SJCRH30 (cell line): ENCODE data around the gene VWA5B1. TPM values are rescaled to one million over a fixed set of nuclear protein-coding genes. Genes with fewer than 3 reads are reported as not detected.

Experiments used
- DNase-seq, 2 experiments: peaks; one replicate each; pipeline ENCODE4 v3.0.0-alpha.2; 2015 to 2020
- H3K27ac ChIP-seq: fragments of 250-450 bp; sonication (Bioruptor Pico); 2 replicates; pipeline ENCODE4 v1.5.1; 2020; ENCODE audit warnings: mild to moderate bottlenecking, moderate library complexity
- H3K27me3 ChIP-seq: fragments of 250-450 bp; sonication (Bioruptor Pico); 2 replicates; pipeline ENCODE4 v1.5.1; 2020; ENCODE audit warnings: mild to moderate bottlenecking, moderate library complexity
- H3K36me3 ChIP-seq: fragments of 250-450 bp; sonication (Bioruptor Pico); 2 replicates; pipeline ENCODE4 v1.5.1; 2020; ENCODE audit warnings: mild to moderate bottlenecking, moderate library complexity
- H3K4me1 ChIP-seq: fragments of 250-450 bp; sonication (Bioruptor Pico); 2 replicates; pipeline ENCODE4 v1.5.1; 2020; ENCODE audit warnings: mild to moderate bottlenecking, moderate library complexity
- H3K4me3 ChIP-seq: fragments of 250-450 bp; sonication (Bioruptor Pico); 2 replicates; pipeline ENCODE4 v1.5.1; 2020; ENCODE audit warnings: mild to moderate bottlenecking, moderate library complexity
- H3K9me3 ChIP-seq: fragments of 250-450 bp; sonication (Bioruptor Pico); replicated peaks from 2 replicates; pipeline ENCODE4 v1.5.1; 2020; ENCODE audit warnings: mild to moderate bottlenecking, moderate library complexity
- total RNA-seq: library from RNA; depleted of rRNA; stranded (reverse); fragments of >200 nt; shearing (Covaris generic); gene quantifications from 2 replicates; pipeline ENCODE4 v1.2.3, GENCODE V29; 2014

Gene VWA5B1
- total RNA-seq, 1 experiment from 2014 or later: not detected

DNA sequence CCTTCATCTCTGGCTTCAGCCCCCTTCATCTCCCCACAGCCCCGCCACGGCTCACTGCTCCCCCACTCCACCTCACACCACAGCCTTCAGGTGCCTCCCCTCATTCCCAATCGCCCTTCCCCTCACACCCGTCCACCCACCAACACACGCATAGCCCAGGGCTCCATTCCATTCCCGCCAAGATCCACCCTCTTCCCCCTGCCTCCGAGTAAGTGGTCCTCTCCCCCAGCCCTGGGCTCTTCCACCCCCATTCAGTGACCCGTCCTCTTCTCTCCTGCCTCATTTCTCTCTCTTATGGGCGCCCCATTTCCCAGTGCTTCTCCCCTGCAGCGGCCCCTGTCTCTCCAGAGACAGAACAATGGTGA is 53.2 kb downstream of the VWA5B1 start:
- H3K4me1 ChIP-seq: no peaks in the 10 kb centered on the region
- H3K36me3 ChIP-seq: no peaks in the 10 kb centered on the region
- no peak overlapping the region for H3K4me3 ChIP-seq
- DNase-seq: no peak
- no peaks in the 10 kb centered on the region; the same call in 1 of the 2 replicates for H3K9me3 ChIP-seq
- no peak overlapping the region for H3K27ac ChIP-seq
- H3K27me3 ChIP-seq: no peaks in the 10 kb centered on the region; the same call in 1 of the 2 replicates

DNA sequence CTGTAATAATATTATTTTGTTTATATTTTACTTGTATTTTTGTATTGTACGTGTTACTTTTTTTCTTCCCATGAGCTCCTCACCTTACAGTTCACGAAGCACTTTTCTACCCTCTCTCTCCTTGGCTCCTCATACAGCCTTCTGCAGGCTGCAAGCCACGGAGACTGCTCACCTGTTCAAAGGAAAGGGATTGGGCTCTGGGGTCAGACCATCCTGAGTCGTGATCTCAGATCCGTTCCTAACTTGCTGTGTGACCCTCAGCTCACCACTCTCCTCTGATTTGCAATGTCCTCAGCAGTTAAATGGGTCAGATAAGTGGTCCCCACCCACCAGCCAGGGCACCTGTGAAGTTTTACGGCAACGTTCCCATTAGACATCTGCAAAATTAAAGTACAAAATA is 54.1 kb downstream of the VWA5B1 start:
- H3K9me3 ChIP-seq: no peaks in the 10 kb centered on the region; the same call in 1 of the 2 replicates
- H3K27ac ChIP-seq: no peak overlapping the region
- H3K27me3 ChIP-seq: no peaks in the 10 kb centered on the region; the same call in 1 of the 2 replicates
- DNase-seq: no peak
- no peaks in the 10 kb centered on the region for H3K36me3 ChIP-seq
- H3K4me3 ChIP-seq: no peak overlapping the region
- no peaks in the 10 kb centered on the region for H3K4me1 ChIP-seq

DNA sequence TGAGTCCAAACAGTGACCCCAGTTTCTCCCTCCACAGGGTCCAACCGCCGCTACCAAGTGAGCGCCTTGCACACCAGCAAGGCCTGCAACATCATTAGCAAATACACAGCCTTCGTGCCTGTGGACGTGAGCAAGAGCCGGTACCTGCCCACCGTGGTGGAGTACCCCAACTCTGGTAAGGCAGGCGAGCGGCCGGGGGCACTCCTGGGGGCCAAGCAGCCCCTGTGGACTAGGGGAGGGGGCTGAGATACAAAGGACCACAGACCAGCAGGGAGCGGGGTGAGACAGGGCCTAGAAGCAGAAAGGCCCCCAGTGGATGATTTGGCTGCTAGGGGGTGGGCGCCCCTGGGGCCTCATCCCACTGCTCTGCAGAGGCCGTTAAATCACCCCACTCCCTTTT is 54.7 kb downstream of the VWA5B1 start:
- Histone ChIP-seq H3K27ac (no peak overlapping the region), H3K4me1 (no peaks in the 10 kb centered on the region), H3K27me3 (no peaks in the 10 kb centered on the region; the same call in 1 of the 2 replicates), H3K4me3 (no peak overlapping the region), H3K9me3 (no peaks in the 10 kb centered on the region; the same call in 1 of the 2 replicates), H3K36me3 (no peaks in the 10 kb centered on the region)
- DNase-seq: no peak

DNA sequence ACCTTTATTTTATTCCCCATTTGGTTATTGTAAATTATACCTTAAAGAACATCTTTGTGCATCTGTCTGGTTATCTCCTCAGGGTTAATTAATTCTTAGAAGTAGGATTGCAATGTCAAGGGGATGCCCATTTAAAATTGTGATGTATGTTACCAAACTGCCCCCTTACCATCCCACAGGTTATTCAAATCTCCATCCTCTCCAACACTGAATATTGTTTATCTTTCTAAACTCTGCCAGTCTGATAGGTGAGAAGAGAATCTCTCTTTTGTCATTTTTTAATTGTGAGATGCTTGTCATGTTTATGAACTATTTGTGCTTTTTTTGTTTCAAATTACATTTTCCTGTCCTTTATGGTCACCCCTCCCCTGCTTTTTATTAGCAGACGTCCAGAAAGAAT is 55.8 kb downstream of the VWA5B1 start:
- no peak for DNase-seq
- Histone ChIP-seq H3K9me3 (no peaks in the 10 kb centered on the region; the same call in 1 of the 2 replicates), H3K4me3 (no peak overlapping the region), H3K27ac (no peak overlapping the region), H3K27me3 (no peaks in the 10 kb centered on the region), H3K4me1 (no peaks in the 10 kb centered on the region), H3K36me3 (no peaks in the 10 kb centered on the region)

DNA sequence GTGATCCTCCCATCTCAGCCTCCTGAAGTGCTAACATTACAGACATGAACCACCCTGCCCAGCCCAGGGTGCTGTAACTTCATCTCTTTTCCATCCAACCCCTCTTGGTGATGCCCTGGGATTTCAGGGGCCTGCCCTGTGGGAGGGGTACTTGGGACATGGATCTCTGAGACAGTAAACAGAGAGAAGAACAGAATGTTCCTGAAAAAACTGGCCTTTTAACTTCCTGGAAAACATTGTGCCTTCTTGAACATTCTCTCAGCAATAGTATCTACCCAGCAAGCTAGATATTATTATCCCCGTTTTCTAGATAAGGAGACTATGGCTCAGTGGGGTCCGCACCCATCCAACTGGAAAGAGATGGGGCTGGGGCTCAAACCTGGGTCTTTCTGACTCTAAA is 57.0 kb downstream of the VWA5B1 start:
- no peak overlapping the region for H3K27ac ChIP-seq
- H3K4me1 ChIP-seq: no peaks in the 10 kb centered on the region
- no peak overlapping the region for H3K4me3 ChIP-seq
- H3K9me3 ChIP-seq: no peaks in the 10 kb centered on the region; the same call in 1 of the 2 replicates
- peaks cover 2% of the 10 kb centered on the region; the same call in 1 of the 2 replicates for H3K27me3 ChIP-seq
- DNase-seq: no peak
- no peaks in the 10 kb centered on the region for H3K36me3 ChIP-seq

DNA sequence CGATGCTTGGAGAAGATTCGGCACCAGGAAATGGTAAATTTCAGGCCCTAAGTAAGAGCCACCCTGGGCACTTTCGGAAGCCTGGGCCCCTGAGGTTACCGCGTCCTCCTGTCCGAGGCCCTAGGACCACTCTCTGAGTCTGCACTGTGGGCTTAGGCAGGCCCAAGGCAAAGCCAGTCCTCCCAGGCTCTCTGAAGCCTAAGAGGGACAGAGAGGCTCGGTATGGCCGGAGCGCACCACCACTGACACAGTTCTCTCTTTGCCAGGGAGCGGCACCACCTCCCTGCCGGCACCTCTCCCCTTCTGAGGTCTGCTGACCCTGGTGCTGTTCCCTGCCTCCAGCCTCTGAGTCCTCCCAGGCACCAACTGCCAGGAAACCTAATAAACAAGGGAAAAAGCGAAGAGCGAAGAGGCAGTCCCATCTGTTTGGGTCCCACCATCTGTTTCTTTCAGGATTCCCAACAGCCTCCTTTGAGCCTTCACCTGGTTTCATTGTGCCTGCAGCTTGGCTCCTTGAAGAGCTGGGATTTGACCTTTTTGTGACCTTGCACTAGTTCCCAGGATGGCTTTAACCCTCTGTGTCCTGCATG is 57.7 kb downstream of the VWA5B1 start:
- Histone ChIP-seq H3K27ac (no peak overlapping the region), H3K9me3 (no peaks in the 10 kb centered on the region; the same call in 1 of the 2 replicates), H3K4me1 (no peaks in the 10 kb centered on the region), H3K36me3 (no peaks in the 10 kb centered on the region), H3K4me3 (no peak overlapping the region), H3K27me3 (peaks cover 8% of the 10 kb centered on the region; the same call in 1 of the 2 replicates)
- no peak for DNase-seq

DNA sequence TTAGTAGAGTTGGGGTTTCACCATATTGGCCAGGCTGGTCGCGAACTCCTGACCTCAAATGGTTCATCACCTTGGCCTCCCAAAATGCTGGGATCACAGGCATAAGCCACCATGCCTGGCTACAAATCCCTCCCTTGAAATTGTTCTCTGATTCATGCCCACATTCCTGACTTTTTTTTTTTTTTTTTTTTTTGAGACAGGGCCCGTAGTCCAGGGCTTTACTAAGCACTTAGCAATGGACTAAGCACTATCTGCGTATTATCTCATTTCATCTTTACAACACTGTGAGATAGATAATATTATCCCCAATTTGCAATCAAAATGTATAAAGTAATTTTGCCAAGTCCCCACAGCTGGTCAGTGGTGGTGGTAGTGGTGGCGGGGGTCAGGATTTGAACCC is 58.9 kb downstream of the VWA5B1 start:
- Histone ChIP-seq H3K4me3 (no peak overlapping the region), H3K27ac (no peak overlapping the region), H3K9me3 (no peaks in the 10 kb centered on the region; the same call in 1 of the 2 replicates), H3K4me1 (no peaks in the 10 kb centered on the region), H3K36me3 (no peaks in the 10 kb centered on the region), H3K27me3 (peaks cover 18% of the 10 kb centered on the region)
- no peak for DNase-seq

DNA sequence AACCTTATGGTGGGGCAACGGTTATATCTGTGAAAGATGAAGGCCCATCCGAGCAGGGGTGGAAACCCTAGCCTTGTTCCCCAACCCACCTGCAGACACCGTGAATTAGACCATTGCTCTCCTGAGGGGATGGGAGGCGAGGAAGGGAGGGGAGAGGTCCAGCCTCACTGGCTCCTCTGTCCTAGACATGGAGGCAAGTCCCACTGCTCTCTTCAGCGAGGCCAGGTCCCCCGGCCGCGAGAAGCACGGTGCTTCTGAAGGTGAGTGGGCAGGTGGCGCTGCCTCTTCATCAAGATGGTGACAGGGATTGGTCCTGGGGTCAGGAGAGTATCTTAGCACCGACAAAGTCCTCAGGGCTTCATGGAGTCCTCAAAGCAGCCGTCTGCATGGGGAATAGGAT is 59.3 kb downstream of the VWA5B1 start:
- Histone ChIP-seq H3K4me3 (no peak overlapping the region), H3K9me3 (no peaks in the 10 kb centered on the region; the same call in 1 of the 2 replicates), H3K27ac (no peak overlapping the region), H3K4me1 (no peaks in the 10 kb centered on the region), H3K36me3 (no peaks in the 10 kb centered on the region), H3K27me3 (peaks cover 21% of the 10 kb centered on the region)
- DNase-seq: no peak

DNA sequence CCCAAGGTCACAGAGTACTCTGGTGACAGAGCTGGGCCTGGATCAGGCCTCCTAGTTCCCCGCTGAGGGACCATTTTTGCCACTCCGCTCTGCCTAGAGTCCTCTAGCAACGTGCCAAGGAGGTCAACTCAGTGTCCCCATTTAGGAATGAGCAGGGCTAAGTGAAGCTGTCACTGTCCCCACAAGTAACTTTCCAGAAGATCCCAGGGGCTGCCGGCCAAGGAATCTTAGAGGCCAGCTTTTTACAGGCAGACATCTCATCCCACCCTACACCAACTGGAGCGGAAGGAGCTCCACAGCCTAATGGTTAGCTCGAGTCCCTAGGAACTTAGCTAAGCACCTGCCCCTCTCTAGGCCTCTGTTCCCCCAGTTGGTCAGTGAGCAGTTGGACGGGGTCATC is 59.7 kb downstream of the VWA5B1 start:
- Histone ChIP-seq H3K27me3 (peaks cover 21% of the 10 kb centered on the region), H3K9me3 (no peaks in the 10 kb centered on the region; the same call in 1 of the 2 replicates), H3K4me1 (no peaks in the 10 kb centered on the region), H3K4me3 (no peak overlapping the region), H3K27ac (no peak overlapping the region), H3K36me3 (no peaks in the 10 kb centered on the region)
- no peak for DNase-seq

DNA sequence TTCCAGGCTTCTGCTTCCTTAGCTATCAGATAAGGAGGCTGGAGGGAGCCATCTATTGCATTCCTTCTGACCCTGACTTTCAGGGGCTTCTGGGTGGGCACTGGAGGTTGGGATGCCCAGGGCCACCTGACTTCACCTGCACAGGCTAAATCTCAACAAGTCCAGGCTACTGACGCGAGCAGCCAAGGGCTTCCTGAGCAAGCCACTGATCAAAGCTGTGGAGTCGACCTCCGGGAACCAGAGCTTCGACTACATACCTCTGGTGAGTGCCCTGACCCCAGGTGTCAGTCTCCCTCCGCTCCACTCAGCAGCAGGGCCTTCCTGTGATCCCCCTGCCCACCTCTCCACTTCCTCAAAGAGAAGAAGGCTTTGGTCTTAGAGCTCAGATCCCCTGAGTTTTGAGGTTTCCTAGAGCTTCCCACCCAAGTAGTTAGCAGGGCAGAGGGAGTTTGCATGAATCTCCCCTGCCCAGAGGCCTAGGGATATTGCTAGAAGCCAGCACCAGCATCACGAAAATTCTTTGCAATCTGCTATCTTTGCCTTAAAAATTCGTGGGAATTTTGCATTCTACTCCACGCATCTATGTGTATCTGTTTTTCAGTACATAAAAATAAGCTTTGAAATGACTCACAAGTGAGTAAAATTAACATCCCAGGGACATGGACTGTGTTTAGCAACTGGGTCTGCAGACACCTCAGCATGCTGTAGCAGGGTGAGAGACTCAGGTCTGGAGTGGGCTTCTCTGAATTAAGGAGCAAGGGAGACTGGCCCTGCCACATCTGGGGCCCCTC is 61.4 kb downstream of the VWA5B1 start:
- Histone ChIP-seq H3K4me1 (no peaks in the 10 kb centered on the region), H3K4me3 (no peak overlapping the region), H3K9me3 (no peaks in the 10 kb centered on the region), H3K36me3 (no peaks in the 10 kb centered on the region), H3K27ac (no peak overlapping the region), H3K27me3 (peaks cover 21% of the 10 kb centered on the region)
- DNase-seq: no peak

DNA sequence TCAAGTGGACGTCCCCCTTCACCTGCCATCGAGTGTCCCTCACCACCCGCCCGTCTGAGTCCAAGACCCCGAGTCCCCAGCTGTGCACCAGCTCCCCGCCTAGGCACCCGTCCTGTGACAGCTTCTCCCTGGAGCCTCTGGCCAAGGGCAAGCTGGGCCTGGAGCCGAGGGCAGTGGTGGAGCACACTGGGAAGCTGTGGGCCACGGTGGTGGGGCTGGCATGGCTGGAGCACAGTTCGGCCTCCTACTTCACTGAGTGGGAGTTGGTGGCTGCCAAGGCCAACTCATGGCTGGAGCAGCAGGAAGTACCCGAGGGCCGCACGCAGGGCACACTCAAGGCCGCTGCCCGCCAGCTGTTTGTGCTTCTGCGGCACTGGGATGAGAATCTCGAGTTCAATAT is 63.2 kb downstream of the VWA5B1 start:
- peaks cover 21% of the 10 kb centered on the region for H3K27me3 ChIP-seq

DNA sequence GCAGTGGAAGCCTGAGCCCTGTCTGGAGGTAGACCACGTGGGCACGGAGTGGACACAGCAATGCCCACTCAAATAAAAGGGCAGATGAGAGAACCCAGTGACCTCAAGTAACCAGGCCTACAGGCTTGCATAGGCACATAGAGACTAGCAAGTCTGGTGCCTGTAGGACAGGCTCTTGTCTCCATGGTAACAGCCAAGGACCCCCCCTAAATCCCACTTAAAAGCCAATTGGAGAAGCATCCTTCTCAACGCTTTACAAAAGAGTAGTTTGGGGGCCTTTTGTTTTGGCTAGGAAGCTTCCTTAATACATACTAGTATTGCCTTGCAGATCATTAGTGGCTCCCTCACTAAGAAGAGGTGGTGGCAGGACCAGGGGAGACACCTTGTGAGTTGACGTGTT is 63.9 kb downstream of the VWA5B1 start:
- H3K4me3 ChIP-seq: no peak overlapping the region
- H3K4me1 ChIP-seq: peaks cover 4% of the 10 kb centered on the region; the same call in 1 of the 2 replicates
- DNase-seq: no peak
- no peaks in the 10 kb centered on the region for H3K9me3 ChIP-seq
- H3K36me3 ChIP-seq: no peaks in the 10 kb centered on the region
- no peak overlapping the region for H3K27ac ChIP-seq
- H3K27me3 ChIP-seq: peaks cover 21% of the 10 kb centered on the region

More for the DNA sequence above, 63.2 kb downstream of the VWA5B1 start:
- Histone ChIP-seq H3K4me3 (no peak overlapping the region), H3K4me1 (peaks cover 4% of the 10 kb centered on the region; the same call in 1 of the 2 replicates), H3K9me3 (no peaks in the 10 kb centered on the region), H3K36me3 (no peaks in the 10 kb centered on the region), H3K27ac (no peak overlapping the region)
- DNase-seq: no peak

DNA sequence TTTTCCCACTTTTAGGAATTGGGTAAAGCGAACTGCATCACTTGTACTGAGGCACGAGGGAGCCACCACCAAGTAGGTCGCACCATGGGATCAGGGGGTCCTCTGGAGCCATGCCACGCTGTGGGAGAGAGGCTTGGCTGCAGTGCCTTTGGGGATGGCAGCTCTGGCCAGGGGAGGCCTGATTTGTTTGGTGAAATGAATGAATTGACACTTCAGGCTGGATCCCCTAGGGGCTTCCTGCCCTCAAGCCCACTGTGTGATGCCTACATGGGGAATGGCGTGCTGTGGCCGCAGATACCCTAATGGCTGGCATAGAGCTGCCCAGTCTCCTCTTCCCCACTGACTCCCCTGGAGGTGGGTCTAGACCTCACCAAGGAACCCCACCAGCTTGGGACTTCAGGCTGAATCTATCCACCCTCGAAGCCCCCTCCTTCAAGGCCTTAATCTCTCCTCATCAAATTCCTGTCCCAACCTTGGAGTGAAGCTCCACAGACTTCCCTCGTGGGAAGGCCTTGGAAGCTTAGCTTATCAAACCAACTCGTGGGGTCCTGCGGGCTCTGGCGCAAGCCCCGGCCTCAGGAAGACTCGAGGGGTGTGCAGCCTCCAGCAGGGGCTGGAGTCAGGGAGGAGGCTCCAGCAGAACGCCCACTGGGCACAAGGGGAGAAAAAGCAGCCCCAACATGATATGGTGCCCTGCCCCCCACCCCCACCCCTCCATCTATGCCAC is 64.6 kb downstream of the VWA5B1 start:
- Histone ChIP-seq H3K36me3 (no peaks in the 10 kb centered on the region), H3K4me1 (peaks cover 4% of the 10 kb centered on the region; the same call in 1 of the 2 replicates), H3K9me3 (no peaks in the 10 kb centered on the region), H3K27ac (no peak overlapping the region), H3K4me3 (no peak overlapping the region), H3K27me3 (peaks cover 21% of the 10 kb centered on the region)
- DNase-seq: no peak

DNA sequence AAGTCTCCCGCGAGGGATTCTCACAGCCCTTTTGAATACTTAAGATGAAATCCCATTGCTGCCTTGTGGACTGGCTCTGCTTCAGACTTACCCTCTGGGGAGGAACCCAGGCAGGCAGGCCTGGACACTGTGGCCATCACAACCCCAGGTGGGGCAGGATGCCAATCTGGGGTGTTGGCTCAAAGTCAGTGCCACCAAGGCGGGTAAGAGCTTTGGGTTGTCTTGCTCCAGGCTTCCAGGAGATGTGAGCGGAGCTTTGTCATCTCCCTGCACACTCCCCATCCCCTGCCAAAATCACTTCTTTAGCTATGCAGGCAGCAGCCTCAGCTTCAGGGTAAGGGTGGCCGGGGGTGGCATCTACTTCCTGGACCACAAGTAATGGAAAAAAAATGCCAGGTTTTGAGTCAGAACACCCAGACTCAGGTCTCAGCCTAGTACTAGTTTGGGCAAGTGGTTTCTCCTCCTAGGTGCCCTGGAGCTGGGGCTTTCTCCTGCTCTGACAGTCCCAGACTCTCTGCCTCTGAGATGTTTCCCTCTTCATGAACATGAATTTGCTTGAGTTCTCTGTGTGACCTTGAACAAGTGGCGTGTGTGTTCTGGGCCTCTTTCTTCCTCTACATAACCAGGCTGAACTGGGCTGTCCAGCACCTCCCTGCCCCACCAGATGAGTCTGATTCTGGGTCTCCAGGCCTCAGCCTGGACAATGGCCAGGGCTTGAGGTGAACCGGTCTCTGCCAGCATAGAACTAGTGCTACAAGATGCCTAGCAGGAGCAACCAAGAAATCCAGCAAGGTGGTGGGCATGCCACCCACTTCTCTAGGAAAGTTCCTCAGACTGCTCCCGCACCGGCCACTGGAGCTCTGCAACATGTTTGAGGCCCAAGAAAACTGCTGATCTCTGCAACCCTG is 65.4 kb downstream of the VWA5B1 start:
- no peak overlapping the region for H3K27ac ChIP-seq
- no peak overlapping the region for H3K4me3 ChIP-seq
- H3K27me3 ChIP-seq: peaks cover 21% of the 10 kb centered on the region
- no peaks in the 10 kb centered on the region for H3K36me3 ChIP-seq
- no peaks in the 10 kb centered on the region for H3K9me3 ChIP-seq
- H3K4me1 ChIP-seq: peaks cover 4% of the 10 kb centered on the region; the same call in 1 of the 2 replicates
- no peak for DNase-seq
